GM12878 (cell line): ENCODE data around the gene USP14. TPM values are rescaled to one million over a fixed set of nuclear protein-coding genes. Genes with fewer than 3 reads are reported as not detected.

Experiments used
- ATAC-seq: fragments of 200-7000 bp; cut with Tn5 transposase; 3 replicates; pipeline ENCODE4 v1.9.1; 2020; ENCODE audit warnings: mild to moderate bottlenecking, moderate library complexity
- BruUV-seq: library from RNA; stranded (reverse); fragments of 400-500 nt; replicated peaks from 2 replicates; lab custom pipeline; 2021; lab: Mats Ljungman, UMichigan
- CTCF ChIA-PET: fragments of 300-600 bp; sonication (Branson Sonifier 250); formaldehyde crosslinking; extraction: SDS; loops from one replicate; lab custom pipeline; 2021; ENCODE audit warnings: inconsistent platforms; lab: Yijun Ruan, JAX
- POLR2A ChIA-PET: fragments of 350-600 bp; formaldehyde crosslinking; extraction: SDS; loops from one replicate; lab custom pipeline; 2021; ENCODE audit warnings: inconsistent platforms; lab: Charles Lee
- RAD21 ChIA-PET: fragments of 300-600 bp; sonication (Branson Sonifier 250); formaldehyde crosslinking; loops from one replicate; lab custom pipeline; 2023; ENCODE audit warnings: antibody characterized with exemption; ENCODE audit not compliant: unreplicated experiment; lab: Charles Lee
- SMC1A ChIA-PET: fragments of 300-600 bp; sonication (Branson Sonifier 250); formaldehyde crosslinking; loops from one replicate; lab custom pipeline; 2023; ENCODE audit not compliant: unreplicated experiment, uncharacterized antibody; lab: Charles Lee
- DNase-seq: peaks from one replicate; pipeline ENCODE4 v3.0.0-alpha.2; 2011; ENCODE audit warnings: low read depth, low spot score
- FAIRE-seq: peaks from 3 replicates; lab custom pipeline; 2011; peaks lifted over from hg19 to GRCh38; lab: Jason Lieb, UNC
- H2AFZ ChIP-seq: 2 replicates; pipeline ENCODE4 v1.6.0; 2011; ENCODE audit warnings: low read depth, low read length, control low read depth; ENCODE audit not compliant: control insufficient read depth
- H3K27ac ChIP-seq: 2 replicates; pipeline ENCODE4 v1.5.1; 2011; ENCODE audit warnings: control low read depth; ENCODE audit not compliant: control insufficient read depth, insufficient read depth
- H3K27me3 ChIP-seq, 2 experiments: replicated peaks in 1 of 2; 2 replicates each; pipeline versions ENCODE4 v1.6.0 to v1.6.1; 2011; ENCODE audit warnings: low read length in 1 of 2; ENCODE audit not compliant: control insufficient read depth in 2 of 2, insufficient read depth in 2 of 2
- H3K36me3 ChIP-seq, 2 experiments: 2 replicates each; pipeline ENCODE4 v1.5.1; 2011; ENCODE audit warnings: low read length in 1 of 2; ENCODE audit not compliant: control insufficient read depth in 2 of 2, insufficient read depth in 2 of 2
- H3K4me1 ChIP-seq: 2 replicates; pipeline ENCODE4 v1.6.1; 2011; ENCODE audit warnings: mild to moderate bottlenecking, low read length, moderate library complexity, mixed read lengths; ENCODE audit not compliant: control insufficient read depth, insufficient read depth
- H3K4me2 ChIP-seq: 2 replicates; pipeline ENCODE4 v1.6.0; 2011; ENCODE audit warnings: control low read depth; ENCODE audit not compliant: control insufficient read depth, insufficient read depth
- H3K4me3 ChIP-seq: fragments of 200-600 bp; sonication (generic); 2 replicates; pipeline ENCODE4 v1.5.1; 2016
- H3K79me2 ChIP-seq: 2 replicates; pipeline ENCODE4 v1.6.0; 2011; ENCODE audit warnings: low read length; ENCODE audit not compliant: control insufficient read depth, insufficient read depth
- H3K9ac ChIP-seq: 2 replicates; pipeline ENCODE4 v1.8.0; 2011; ENCODE audit warnings: low read length, control low read depth, mixed read lengths; ENCODE audit not compliant: control insufficient read depth, insufficient read depth
- H3K9me3 ChIP-seq: replicated peaks from 3 replicates; pipeline ENCODE4 v1.5.1; 2011; ENCODE audit warnings: mild to moderate bottlenecking, low read length; ENCODE audit not compliant: control insufficient read depth, insufficient read depth
- H4K20me1 ChIP-seq: 2 replicates; pipeline ENCODE4 v1.6.0; 2011; ENCODE audit not compliant: control insufficient read depth, insufficient read depth
- CBX3 ChIP-seq: fragments of 200-600 bp; sonication (generic); IDR thresholded peaks from 2 replicates; pipeline ENCODE4 v1.6.1; 2016; ENCODE audit warnings: low read depth, borderline replicate concordance
- FOS ChIP-seq: IDR thresholded peaks from 3 replicates; pipeline ENCODE4 v1.6.1; 2011; ENCODE audit warnings: borderline replicate concordance; ENCODE audit not compliant: insufficient read length; ENCODE audit errors: extremely low read depth
- MXI1 ChIP-seq: fragments of 150-350 bp; IDR thresholded peaks from 2 replicates; pipeline ENCODE4 v1.6.1; 2011; ENCODE audit warnings: low read depth, mild to moderate bottlenecking, inconsistent platforms, low read length, improper control_type of control experiment
- NR2F1 ChIP-seq: fragments of 450-650 bp; conservative IDR thresholded peaks from 2 replicates; pipeline ENCODE4 v1.6.1; 2017; ENCODE audit warnings: mild to moderate bottlenecking
- POLR2A ChIP-seq: IDR thresholded peaks from 2 replicates; pipeline ENCODE4 v1.6.1; 2011; ENCODE audit warnings: low read depth, mild to moderate bottlenecking, low read length
- RAD51 ChIP-seq: fragments of 450-650 bp; IDR thresholded peaks from 2 replicates; pipeline ENCODE4 v1.6.1; 2016; ENCODE audit warnings: moderate library complexity, mild to moderate bottlenecking, inconsistent platforms
- SRF ChIP-seq, 2 experiments: IDR thresholded peaks; 2 replicates each; pipeline ENCODE4 v1.6.1; 2011; ENCODE audit warnings: low read depth in 2 of 2, low read length in 2 of 2, mild to moderate bottlenecking in 1 of 2, moderate library complexity in 1 of 2
- WGBS: methylation state at CpG from one replicate; pipeline ENCODE4 v1.1.6; 2016; ENCODE audit warnings: low lambda C conversion rate; ENCODE audit not compliant: insufficient replicate concordance, insufficient coverage; ENCODE audit errors: missing lambda C conversion rate; 5-methylcytosine and 5-hydroxymethylcytosine counted together
- in situ Hi-C: fragments of 300-500 bp; cut with MboI; formaldehyde crosslinking; loops from 9 replicates; pipeline ENCODE4 v1.14.3; 2018; ENCODE audit warnings: mixed read lengths
- intact Hi-C: fragments of 100-400 bp; cut with micrococcal nuclease; formaldehyde crosslinking; loops from one replicate; pipeline ENCODE4 v1.14.2; 2022; ENCODE audit not compliant: unreplicated experiment
- polyA plus RNA-seq, 11 experiments: library from polyadenylated mRNA; depleted of rRNA in 4 of 11; unstranded in 6 of 11; stranded (reverse) in 5 of 11; fragments of >200 nt; fragmentation: Nextera tagmentation in 4 of 11; fragmentation: Illumina TruSeq in 1 of 11; extraction: Ambion mirVana in 4 of 11; extraction: Trizol in 1 of 11; gene quantifications; 1 replicate in 1 of 11; 2 replicates in 10 of 11; pipeline versions ENCODE4 v1.2.1 to v1.2.3, GENCODE V29; 2011 to 2016; ENCODE audit warnings: inconsistent platforms in 2 of 11, missing spikeins in 2 of 11, low read depth in 1 of 11
- total RNA-seq, 4 experiments: library from RNA; depleted of rRNA in 3 of 4; stranded (reverse); fragments of >200 nt in 3 of 4; fragmentation: Illumina TruSeq in 1 of 4; extraction: Trizol in 1 of 4; gene quantifications; 2 replicates each; pipeline versions ENCODE4 v1.2.1 to v1.2.3, GENCODE V29; 2013 to 2021
- TF ChIP-seq, protein P1 (sequence below): fragments of 450-650 bp; IDR thresholded peaks from 2 replicates; pipeline ENCODE4 v1.6.1; 2017; ENCODE audit warnings: mild to moderate bottlenecking, moderate library complexity

Gene USP14
- total and polyA plus RNA-seq, 10 of the 15 experiments (the other 5 are each of a cell fraction or from before 2014, with no cell fraction given): 14.3 to 127 (median 29.6) TPM

DNA sequence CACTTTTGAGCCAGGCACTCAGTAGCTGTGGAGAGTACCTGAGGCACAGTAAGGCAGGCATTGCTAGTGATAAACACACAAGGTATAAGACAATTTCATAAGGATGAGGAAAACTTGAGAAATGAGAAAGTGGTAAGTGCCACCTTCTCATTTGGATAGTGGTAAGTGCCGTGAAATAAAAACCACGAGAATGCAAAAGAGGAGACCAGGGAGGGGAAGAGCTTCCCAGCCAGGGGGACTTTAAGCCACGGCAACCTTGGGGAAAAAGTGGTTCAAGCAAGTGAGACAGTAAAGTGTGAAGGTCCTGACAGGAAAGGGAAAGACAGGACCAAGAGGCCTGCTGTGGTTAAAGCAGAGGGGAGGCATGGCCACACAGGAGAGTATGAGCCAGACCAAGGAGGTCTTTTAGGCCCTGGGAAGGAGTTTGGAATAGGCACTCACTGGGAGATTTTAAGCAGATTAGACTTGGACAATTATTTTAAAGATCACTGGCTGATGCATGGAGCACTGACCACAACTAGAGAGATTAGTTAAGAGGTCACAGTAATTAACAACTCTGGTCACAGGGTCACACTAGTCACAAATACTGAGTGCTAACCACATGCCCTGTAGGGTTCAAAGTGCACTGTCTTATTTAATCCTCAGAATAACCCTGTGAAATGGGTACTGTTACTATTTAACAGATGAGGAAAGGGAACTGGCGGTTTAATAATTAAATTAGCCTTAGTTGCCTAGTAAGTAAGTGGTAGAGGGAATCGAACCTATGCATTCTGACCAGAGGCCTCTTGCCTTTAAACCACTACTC, 59.4 kb downstream of the USP14 start:
- ATAC-seq (peak; percentile 26; the same call in 2 of the 3 replicates), DNase-seq (no peak), FAIRE-seq (peak; percentile 7)
- ChIA-PET SMC1A (no interaction called here), CTCF (no interaction called here), RAD21 (no interaction called here), POLR2A (no interaction called here)
- in situ Hi-C loops (no loop called here), intact Hi-C loops (no loop called here)
- Histone ChIP-seq H3K4me3 (no peak overlapping the region), H3K36me3 (peaks cover 7 to 25% of the 10 kb centered on the region in 2 experiments), H3K27me3 (no peaks in the 10 kb centered on the region), H3K27ac (no peak overlapping the region), H3K4me2 (no peak overlapping the region), H3K9ac (no peak overlapping the region), H3K79me2 (no peaks in the 10 kb centered on the region), H3K4me1 (no peaks in the 10 kb centered on the region), H2AFZ (no peak overlapping the region), H3K9me3 (peaks cover 7% of the 10 kb centered on the region), H4K20me1 (no peaks in the 10 kb centered on the region)
- 0 out of 2 replicates have a peak, but pooled peaks have one; percentile 23 for TF ChIP-seq NR2F1
- TF ChIP-seq RAD51: no peak
- no peak for TF ChIP-seq MXI1
- TF ChIP-seq POLR2A: peak; percentile 35; the same call in 1 of the 2 replicates
- TF ChIP-seq, protein P1, sequence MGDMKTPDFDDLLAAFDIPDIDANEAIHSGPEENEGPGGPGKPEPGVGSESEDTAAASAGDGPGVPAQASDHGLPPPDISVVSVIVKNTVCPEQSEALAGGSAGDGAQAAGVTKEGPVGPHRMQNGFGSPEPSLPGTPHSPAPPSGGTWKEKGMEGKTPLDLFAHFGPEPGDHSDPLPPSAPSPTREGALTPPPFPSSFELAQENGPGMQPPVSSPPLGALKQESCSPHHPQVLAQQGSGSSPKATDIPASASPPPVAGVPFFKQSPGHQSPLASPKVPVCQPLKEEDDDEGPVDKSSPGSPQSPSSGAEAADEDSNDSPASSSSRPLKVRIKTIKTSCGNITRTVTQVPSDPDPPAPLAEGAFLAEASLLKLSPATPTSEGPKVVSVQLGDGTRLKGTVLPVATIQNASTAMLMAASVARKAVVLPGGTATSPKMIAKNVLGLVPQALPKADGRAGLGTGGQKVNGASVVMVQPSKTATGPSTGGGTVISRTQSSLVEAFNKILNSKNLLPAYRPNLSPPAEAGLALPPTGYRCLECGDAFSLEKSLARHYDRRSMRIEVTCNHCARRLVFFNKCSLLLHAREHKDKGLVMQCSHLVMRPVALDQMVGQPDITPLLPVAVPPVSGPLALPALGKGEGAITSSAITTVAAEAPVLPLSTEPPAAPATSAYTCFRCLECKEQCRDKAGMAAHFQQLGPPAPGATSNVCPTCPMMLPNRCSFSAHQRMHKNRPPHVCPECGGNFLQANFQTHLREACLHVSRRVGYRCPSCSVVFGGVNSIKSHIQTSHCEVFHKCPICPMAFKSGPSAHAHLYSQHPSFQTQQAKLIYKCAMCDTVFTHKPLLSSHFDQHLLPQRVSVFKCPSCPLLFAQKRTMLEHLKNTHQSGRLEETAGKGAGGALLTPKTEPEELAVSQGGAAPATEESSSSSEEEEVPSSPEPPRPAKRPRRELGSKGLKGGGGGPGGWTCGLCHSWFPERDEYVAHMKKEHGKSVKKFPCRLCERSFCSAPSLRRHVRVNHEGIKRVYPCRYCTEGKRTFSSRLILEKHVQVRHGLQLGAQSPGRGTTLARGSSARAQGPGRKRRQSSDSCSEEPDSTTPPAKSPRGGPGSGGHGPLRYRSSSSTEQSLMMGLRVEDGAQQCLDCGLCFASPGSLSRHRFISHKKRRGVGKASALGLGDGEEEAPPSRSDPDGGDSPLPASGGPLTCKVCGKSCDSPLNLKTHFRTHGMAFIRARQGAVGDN: no peak
- TF ChIP-seq FOS: no peak
- TF ChIP-seq SRF (IDR thresholded peaks at IDR 0.05; ENCODE audit: low read depth in 2 of 2, low read length in 2 of 2): no peak
- TF ChIP-seq CBX3: no peak
- no TSS peak for BruUV-seq
- 84% methylated on average over 5 of the region's 5 CpGs for WGBS
